Mesothelial cell of epicardium (in vitro differentiated cells): ENCODE data around the gene CHI3L1. TPM values are rescaled to one million over a fixed set of nuclear protein-coding genes. Genes with fewer than 3 reads are reported as not detected.

Experiments used
- DNase-seq, 2 experiments: peaks; one replicate each; pipeline ENCODE4 v3.0.0; 2021; ENCODE audit warnings: low spot score in 2 of 2; ENCODE audit not compliant: unreplicated experiment in 2 of 2
- H3K27ac Mint-ChIP-seq: 2 replicates; pipeline ENCODE4 v1.8.0; 2021; ENCODE audit warnings: mixed read lengths
- H3K27me3 Mint-ChIP-seq: 2 replicates; pipeline ENCODE4 v1.8.0; 2021; ENCODE audit warnings: low read depth, mixed read lengths
- H3K36me3 Mint-ChIP-seq: 2 replicates; pipeline ENCODE4 v1.8.0; 2021; ENCODE audit warnings: mixed read lengths
- H3K4me1 Mint-ChIP-seq: 2 replicates; pipeline ENCODE4 v1.8.0; 2021; ENCODE audit warnings: mixed read lengths
- H3K4me3 Mint-ChIP-seq: 2 replicates; pipeline ENCODE4 v1.8.0; 2021; ENCODE audit warnings: mild to moderate bottlenecking, moderate library complexity, mixed read lengths
- H3K9me3 Mint-ChIP-seq: 2 replicates; pipeline ENCODE4 v1.8.0; 2021; ENCODE audit warnings: mixed read lengths
- CTCF ChIP-seq: fragments of 200-600 bp; sonication (generic); IDR thresholded peaks from one replicate; pipeline ENCODE4 v1.5.0; 2021; ENCODE audit warnings: antibody characterized with exemption; ENCODE audit not compliant: unreplicated experiment
- total RNA-seq: library from RNA; stranded (reverse); gene quantifications from 3 replicates; pipeline ENCODE4 v1.2.1, GENCODE V29; 2021

Gene CHI3L1
- total RNA-seq, 1 donor from 2014 or later, result 0.22 TPM

GRCh38 chr1:203130358-203130985 is 56.0 kb downstream of the CHI3L1 start:
- no peak overlapping the region for H3K4me3 Mint-ChIP-seq
- H3K27ac Mint-ChIP-seq, result no peak overlapping the region
- H3K36me3 Mint-ChIP-seq, result no peaks in the 10 kb centered on the region
- DNase-seq, result peak in 1 of 2 experiments; percentile 34
- TF ChIP-seq CTCF, result no peak
- H3K9me3 Mint-ChIP-seq, result no peaks in the 10 kb centered on the region
- H3K27me3 Mint-ChIP-seq, result peaks cover 29% of the 10 kb centered on the region
- peaks cover 36% of the 10 kb centered on the region for H3K4me1 Mint-ChIP-seq

DNA sequence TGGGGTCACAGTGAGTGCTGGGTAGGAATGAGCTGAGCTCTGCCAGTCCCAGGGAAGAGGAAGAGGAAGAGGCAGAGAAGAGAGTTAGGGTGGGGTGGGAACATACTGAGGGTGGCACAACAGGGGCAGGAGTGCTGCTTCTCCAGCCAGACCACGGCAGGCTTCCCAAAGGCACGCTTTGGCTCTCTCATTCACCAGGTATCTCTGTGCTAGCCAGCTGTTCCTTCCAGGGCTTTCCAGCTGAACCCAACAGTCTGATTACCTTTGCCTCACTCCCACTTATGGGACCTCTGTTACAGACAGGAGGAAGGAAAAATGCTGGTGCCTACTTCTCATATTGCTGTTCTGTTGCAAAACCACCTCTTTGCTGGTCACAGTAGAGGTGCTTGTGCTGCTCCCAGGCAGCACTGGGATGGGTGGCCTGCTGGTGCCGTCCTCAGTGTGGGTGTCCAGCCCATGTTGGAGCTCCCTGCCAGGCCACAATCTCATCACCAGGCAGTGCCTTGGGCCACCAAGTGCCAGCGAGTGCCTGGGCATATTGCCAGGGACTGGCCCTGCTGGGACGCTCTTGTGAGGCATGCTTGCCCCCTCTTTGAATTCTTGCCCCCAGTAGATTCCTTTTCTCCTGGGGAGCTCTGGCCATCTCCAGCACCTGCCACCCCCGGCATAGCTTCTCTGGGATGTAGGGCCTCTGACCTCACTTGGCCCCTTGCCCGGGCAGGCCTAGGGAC is 56.8 kb downstream of the CHI3L1 start:
- H3K27me3 Mint-ChIP-seq, result peaks cover 34% of the 10 kb centered on the region
- TF ChIP-seq CTCF, result no peak
- H3K27ac Mint-ChIP-seq, result no peak overlapping the region
- no peak overlapping the region for H3K4me3 Mint-ChIP-seq
- no peaks in the 10 kb centered on the region for H3K36me3 Mint-ChIP-seq
- H3K9me3 Mint-ChIP-seq, result no peaks in the 10 kb centered on the region
- H3K4me1 Mint-ChIP-seq, result peaks cover 43% of the 10 kb centered on the region
- no peak for DNase-seq

Other genes starting within 250 kb of the CHI3L1 start
- gene ADIPOR1, start 228.4 kb downstream of the CHI3L1 start, total RNA-seq, result 38.0 to 39.1 TPM (median 38.4 TPM) in 3 replicates
- 25.9 to 26.6 TPM (median 26.1 TPM) in 3 replicates for gene CYB5R1, start 219.4 kb downstream of the CHI3L1 start, total RNA-seq
- gene TMEM183A, start 179.3 kb downstream of the CHI3L1 start, total RNA-seq, result 58.4 to 64.5 TPM (median 64.0 TPM) in 3 replicates
- 35.3 to 39.4 TPM (median 38.9 TPM) in 3 replicates for gene PPFIA4, start 160.2 kb downstream of the CHI3L1 start, total RNA-seq
- gene MYOG, start 100.7 kb downstream of the CHI3L1 start, total RNA-seq, result not detected in 3 replicates
- 2.9 to 4.3 TPM (median 3.8 TPM) in 3 replicates for gene ADORA1, start 59.0 kb downstream of the CHI3L1 start, total RNA-seq
- not detected in 3 replicates for gene MYBPH, start 10.9 kb downstream of the CHI3L1 start, total RNA-seq
- 0.13 to 0.18 TPM in 2 of 3 replicates, not detected in the other for gene CHIT1, start 43.0 kb upstream of the CHI3L1 start, total RNA-seq
- gene BTG2, start 118.8 kb upstream of the CHI3L1 start, total RNA-seq, result 186 to 192 TPM (median 191 TPM) in 3 replicates
- gene FMOD, start 164.4 kb upstream of the CHI3L1 start, total RNA-seq, result 77.3 to 86.0 TPM (median 82.1 TPM) in 3 replicates